Fibroblast of lung (primary cell): ENCODE results near the gene RPS6KA2. TPM values are rescaled to one million over a fixed set of nuclear protein-coding genes. Genes with fewer than 3 reads are reported as not detected.

Experiments
- DNase-seq, 2 donors: peaks; one replicate each; pipeline versions ENCODE4 v3.0.0 to v3.0.0-alpha.2; 2010; ENCODE audit warnings: low read depth in 2 of 2
- H2AFZ ChIP-seq: 2 replicates; pipeline ENCODE4 v1.5.1; 2012; ENCODE audit warnings: low read length, control low read depth, inconsistent platforms
- H3K27ac ChIP-seq: 2 replicates; pipeline ENCODE4 v1.5.1; 2011; ENCODE audit warnings: low read length, control low read depth; ENCODE audit not compliant: insufficient read depth
- H3K27me3 ChIP-seq: 2 replicates; pipeline ENCODE4 v1.5.1; 2011; ENCODE audit warnings: mild to moderate bottlenecking, low read length; ENCODE audit not compliant: control insufficient read depth, insufficient read depth
- H3K36me3 ChIP-seq: 2 replicates; pipeline ENCODE4 v1.5.1; 2011; ENCODE audit warnings: low read length; ENCODE audit not compliant: control insufficient read depth, insufficient read depth
- H3K4me1 ChIP-seq: 2 replicates; pipeline ENCODE4 v1.5.1; 2011; ENCODE audit warnings: low read length; ENCODE audit not compliant: control insufficient read depth, insufficient read depth; ENCODE audit errors: extremely low read depth
- H3K4me2 ChIP-seq: 2 replicates; pipeline ENCODE4 v1.5.1; 2011; ENCODE audit warnings: low read length, control low read depth; ENCODE audit not compliant: insufficient read depth; ENCODE audit errors: extremely low read depth
- H3K4me3 ChIP-seq, 4 experiments: fragments of 200-600 bp in 1 of 4; sonication (generic) in 1 of 4; replicated peaks in 1 of 4; 2 replicates each; pipeline ENCODE4 v1.5.1; 2011 to 2016; ENCODE audit warnings: low read length in 4 of 4, low read depth in 3 of 4, mild to moderate bottlenecking in 3 of 4, control low read depth in 2 of 4, inconsistent platforms in 1 of 4, mixed read lengths in 1 of 4; ENCODE audit not compliant: insufficient read depth in 1 of 4; ENCODE audit errors: control extremely low read depth in 1 of 4
- H3K79me2 ChIP-seq: 2 replicates; pipeline ENCODE4 v1.5.1; 2012; ENCODE audit warnings: mild to moderate bottlenecking, low read length, inconsistent platforms; ENCODE audit not compliant: control insufficient read depth, insufficient read depth
- H3K9ac ChIP-seq: 2 replicates; pipeline ENCODE4 v1.5.1; 2011; ENCODE audit warnings: mild to moderate bottlenecking, low read length, control low read depth; ENCODE audit not compliant: insufficient read depth
- H3K9me3 ChIP-seq: 2 replicates; pipeline ENCODE4 v1.5.1; 2012; ENCODE audit warnings: low read depth, low read length; ENCODE audit not compliant: control insufficient read depth, insufficient read depth
- H4K20me1 ChIP-seq: 2 replicates; pipeline ENCODE4 v1.5.1; 2011; ENCODE audit warnings: low read length; ENCODE audit not compliant: control insufficient read depth, insufficient read depth; ENCODE audit errors: extremely low read depth
- EZH2 ChIP-seq: IDR thresholded peaks from 2 replicates; pipeline ENCODE4 v1.5.1; 2012; ENCODE audit warnings: low read length, control low read depth, mild to moderate bottlenecking; ENCODE audit errors: missing control alignments
- polyA plus RNA-seq, 2 donors: library from polyadenylated mRNA; depleted of rRNA in 1 of 2; stranded (reverse) in 1 of 2; unstranded in 1 of 2; fragments of >200 nt; gene quantifications; 2 replicates each; pipeline ENCODE4 v1.2.1, GENCODE V29; 2011 to 2012; ENCODE audit warnings: missing spikeins in 1 of 2
- total RNA-seq: library from RNA; depleted of rRNA; stranded (reverse); fragments of >200 nt; gene quantifications from 2 replicates; pipeline ENCODE4 v1.2.1, GENCODE V29; 2014
- TF ChIP-seq, protein P1 (sequence below), 2 donors: IDR thresholded peaks in 1 of 2; conservative IDR thresholded peaks in 1 of 2; 1 replicate in 1 of 2; 2 replicates in 1 of 2; pipeline ENCODE4 v1.5.1; 2011 to 2012; ENCODE audit warnings: low read length in 2 of 2, control low read depth in 1 of 2, inconsistent platforms in 1 of 2, low read depth in 1 of 2, mild to moderate bottlenecking in 1 of 2

The RPS6KA2 gene
- total and polyA plus RNA-seq, 2 donors (not counting 1 experiment from before 2014, with no cell fraction given), result 66.8 to 116 TPM

- Histone ChIP-seq H3K9me3 (no peaks in the 10 kb centered on the region), H3K4me3 (no peak overlapping the region), H2AFZ (no peak overlapping the region), H3K9ac (no peak overlapping the region), H3K79me2 (no peaks in the 10 kb centered on the region), H3K27ac (no peak overlapping the region), H3K36me3 (peaks cover 4% of the 10 kb centered on the region), H4K20me1 (no peaks in the 10 kb centered on the region), H3K4me2 (no peak overlapping the region), H3K27me3 (no peaks in the 10 kb centered on the region), H3K4me1 (no peaks in the 10 kb centered on the region)
- no peak for DNase-seq
- TF ChIP-seq, protein P1, sequence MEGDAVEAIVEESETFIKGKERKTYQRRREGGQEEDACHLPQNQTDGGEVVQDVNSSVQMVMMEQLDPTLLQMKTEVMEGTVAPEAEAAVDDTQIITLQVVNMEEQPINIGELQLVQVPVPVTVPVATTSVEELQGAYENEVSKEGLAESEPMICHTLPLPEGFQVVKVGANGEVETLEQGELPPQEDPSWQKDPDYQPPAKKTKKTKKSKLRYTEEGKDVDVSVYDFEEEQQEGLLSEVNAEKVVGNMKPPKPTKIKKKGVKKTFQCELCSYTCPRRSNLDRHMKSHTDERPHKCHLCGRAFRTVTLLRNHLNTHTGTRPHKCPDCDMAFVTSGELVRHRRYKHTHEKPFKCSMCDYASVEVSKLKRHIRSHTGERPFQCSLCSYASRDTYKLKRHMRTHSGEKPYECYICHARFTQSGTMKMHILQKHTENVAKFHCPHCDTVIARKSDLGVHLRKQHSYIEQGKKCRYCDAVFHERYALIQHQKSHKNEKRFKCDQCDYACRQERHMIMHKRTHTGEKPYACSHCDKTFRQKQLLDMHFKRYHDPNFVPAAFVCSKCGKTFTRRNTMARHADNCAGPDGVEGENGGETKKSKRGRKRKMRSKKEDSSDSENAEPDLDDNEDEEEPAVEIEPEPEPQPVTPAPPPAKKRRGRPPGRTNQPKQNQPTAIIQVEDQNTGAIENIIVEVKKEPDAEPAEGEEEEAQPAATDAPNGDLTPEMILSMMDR (conservative IDR thresholded peaks at IDR 0.05 in 1 of 2, IDR thresholded peaks at IDR 0.05 in 1 of 2; ENCODE audit: low read depth in 1 of 2, low read length in 2 of 2), result no peak
- TF ChIP-seq EZH2, result no peak
Observed at GRCh38 chr6:166473886-166474571, 153.0 kb downstream of the RPS6KA2 start.

- TF ChIP-seq, protein P1 (conservative IDR thresholded peaks at IDR 0.05 in 1 of 2, IDR thresholded peaks at IDR 0.05 in 1 of 2; ENCODE audit: low read depth in 1 of 2, low read length in 2 of 2), result no peak
- no peak for TF ChIP-seq EZH2
- DNase-seq, result no peak
Observed at GRCh38 chr6:166472636-166473035, 154.4 kb downstream of the RPS6KA2 start.

DNA sequence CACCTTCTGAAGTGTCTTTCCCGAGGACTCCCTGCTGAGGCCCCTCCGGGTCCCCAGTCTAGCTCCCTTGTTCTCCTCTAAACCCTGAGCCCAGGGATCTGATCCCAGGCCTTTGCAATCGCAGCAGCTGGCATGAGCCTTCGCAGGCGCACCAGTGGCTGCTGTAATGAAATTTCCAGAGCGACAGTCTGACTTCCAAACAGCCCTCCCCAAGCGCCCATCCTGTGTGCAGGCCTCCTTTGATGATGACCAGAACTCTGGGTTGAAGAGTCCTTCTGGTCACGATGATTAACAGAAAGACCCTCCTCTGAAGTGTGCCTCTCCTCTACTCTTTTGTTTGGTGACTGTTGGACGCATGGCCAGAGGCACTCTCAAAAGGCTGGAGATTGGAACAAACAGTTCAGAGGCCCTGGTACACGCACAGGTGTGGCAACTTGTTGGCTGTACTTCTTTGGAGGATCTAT, 155.2 kb downstream of the RPS6KA2 start:
- Histone ChIP-seq H3K4me1 (no peaks in the 10 kb centered on the region), H3K9ac (no peak overlapping the region), H3K4me3 (no peak overlapping the region), H4K20me1 (no peaks in the 10 kb centered on the region), H3K27ac (no peak overlapping the region), H3K9me3 (no peaks in the 10 kb centered on the region), H3K27me3 (no peaks in the 10 kb centered on the region), H3K36me3 (peaks cover 8% of the 10 kb centered on the region), H3K79me2 (no peaks in the 10 kb centered on the region), H3K4me2 (no peak overlapping the region), H2AFZ (no peak overlapping the region)
- no peak for DNase-seq
- TF ChIP-seq EZH2, result no peak
- TF ChIP-seq, protein P1 (conservative IDR thresholded peaks at IDR 0.05 in 1 of 2, IDR thresholded peaks at IDR 0.05 in 1 of 2; ENCODE audit: low read depth in 1 of 2, low read length in 2 of 2), result no peak

More at GRCh38 chr6:166472636-166473035, 154.4 kb downstream of the RPS6KA2 start:
- Histone ChIP-seq H3K9ac (no peak overlapping the region), H3K79me2 (no peaks in the 10 kb centered on the region), H3K4me3 (no peak overlapping the region), H3K27ac (no peak overlapping the region), H3K4me2 (no peak overlapping the region), H3K27me3 (no peaks in the 10 kb centered on the region), H3K9me3 (no peaks in the 10 kb centered on the region), H2AFZ (no peak overlapping the region), H3K4me1 (no peaks in the 10 kb centered on the region), H3K36me3 (peaks cover 5% of the 10 kb centered on the region), H4K20me1 (no peaks in the 10 kb centered on the region)
